Gastrocnemius medialis (tissue), 4 donors: Measurements from ENCODE around the gene LRRC3. TPM values are rescaled to one million over a fixed set of nuclear protein-coding genes. Genes with fewer than 3 reads are reported as not detected.

ENCODE experiments used
- ATAC-seq, 2 donors: fragments of 150-250 bp; one replicate each; pipeline ENCODE4 v1.9.1; 2016
- DNase-seq, 2 donors: peaks; one replicate each; pipeline ENCODE4 v3.0.0-alpha.2; 2019
- H3K27ac ChIP-seq, 4 donors: fragments of 200-600 bp; sonication (generic); 1 replicate in 1 of 4; 2 replicates in 3 of 4; pipeline ENCODE4 v1.5.1; 2016 to 2018; ENCODE audit warnings: mild to moderate bottlenecking in 2 of 4, moderate library complexity in 1 of 4
- H3K27me3 ChIP-seq, 3 donors: fragments of 200-600 bp; sonication (generic) in 2 of 3; 1 replicate in 1 of 3; 2 replicates in 2 of 3; pipeline versions ENCODE4 v1.5.1 to v1.6.0; 2016 to 2019; ENCODE audit warnings: mild to moderate bottlenecking in 1 of 3, moderate library complexity in 1 of 3
- H3K36me3 ChIP-seq, 2 donors: fragments of 200-600 bp; sonication (generic) in 1 of 2; one replicate each; pipeline ENCODE4 v1.5.1; 2017 to 2018
- H3K4me1 ChIP-seq, 2 donors: fragments of 200-600 bp; sonication (generic) in 1 of 2; one replicate each; pipeline ENCODE4 v1.5.1; 2016 to 2017; ENCODE audit warnings: mild to moderate bottlenecking in 2 of 2
- H3K4me3 ChIP-seq, 4 donors: fragments of 200-600 bp; sonication (generic) in 3 of 4; 1 replicate in 1 of 4; 2 replicates in 3 of 4; pipeline ENCODE4 v1.5.1; 2016 to 2019; ENCODE audit warnings: mild to moderate bottlenecking in 2 of 4
- H3K9me3 ChIP-seq, 3 donors: fragments of 200-600 bp; sonication (generic) in 2 of 3; 1 replicate in 1 of 3; 2 replicates in 2 of 3; pipeline ENCODE4 v1.5.1; 2016 to 2019
- POLR2A ChIP-seq, 2 donors: fragments of 450-650 bp; IDR thresholded peaks; one replicate each; pipeline ENCODE4 v1.6.1; 2017; ENCODE audit warnings: antibody characterized with exemption in 2 of 2, mild to moderate bottlenecking in 2 of 2, moderate library complexity in 2 of 2
- in situ Hi-C, 4 donors: fragments of 200-750 bp; cut with MboI; loops; one replicate each; pipeline versions ENCODE4 v1.15.0 to v1.8.0; 2017; ENCODE audit warnings: low sequenced_read_pairs in 4 of 4
- intact Hi-C: fragments of 100-400 bp; cut with DNase I; formaldehyde crosslinking; loops from one replicate; pipeline ENCODE4 v1.15.1; 2023; ENCODE audit warnings: low total_unique reads
- total RNA-seq, 4 donors: library from RNA; depleted of rRNA; stranded (reverse); fragments of >200 nt; gene quantifications; one replicate each; pipeline versions ENCODE4 v1.1.0 to v1.2.3, GENCODE V29; 2016
- TF ChIP-seq, protein P1 (sequence below), 5 experiments: fragments of 450-650 bp in 3 of 5; fragments of 200-600 bp in 2 of 5; sonication (generic) in 2 of 5; IDR thresholded peaks in 4 of 5; conservative IDR thresholded peaks in 1 of 5; 1 replicate in 4 of 5; 2 replicates in 1 of 5; pipeline ENCODE4 v1.5.1; 2016 to 2019; ENCODE audit warnings: antibody characterized with exemption in 5 of 5, mild to moderate bottlenecking in 3 of 5, moderate library complexity in 3 of 5

The LRRC3 gene
- total RNA-seq, 4 donors from 2014 or later = 0.36 to 0.70 (median 0.55) TPM

DNA sequence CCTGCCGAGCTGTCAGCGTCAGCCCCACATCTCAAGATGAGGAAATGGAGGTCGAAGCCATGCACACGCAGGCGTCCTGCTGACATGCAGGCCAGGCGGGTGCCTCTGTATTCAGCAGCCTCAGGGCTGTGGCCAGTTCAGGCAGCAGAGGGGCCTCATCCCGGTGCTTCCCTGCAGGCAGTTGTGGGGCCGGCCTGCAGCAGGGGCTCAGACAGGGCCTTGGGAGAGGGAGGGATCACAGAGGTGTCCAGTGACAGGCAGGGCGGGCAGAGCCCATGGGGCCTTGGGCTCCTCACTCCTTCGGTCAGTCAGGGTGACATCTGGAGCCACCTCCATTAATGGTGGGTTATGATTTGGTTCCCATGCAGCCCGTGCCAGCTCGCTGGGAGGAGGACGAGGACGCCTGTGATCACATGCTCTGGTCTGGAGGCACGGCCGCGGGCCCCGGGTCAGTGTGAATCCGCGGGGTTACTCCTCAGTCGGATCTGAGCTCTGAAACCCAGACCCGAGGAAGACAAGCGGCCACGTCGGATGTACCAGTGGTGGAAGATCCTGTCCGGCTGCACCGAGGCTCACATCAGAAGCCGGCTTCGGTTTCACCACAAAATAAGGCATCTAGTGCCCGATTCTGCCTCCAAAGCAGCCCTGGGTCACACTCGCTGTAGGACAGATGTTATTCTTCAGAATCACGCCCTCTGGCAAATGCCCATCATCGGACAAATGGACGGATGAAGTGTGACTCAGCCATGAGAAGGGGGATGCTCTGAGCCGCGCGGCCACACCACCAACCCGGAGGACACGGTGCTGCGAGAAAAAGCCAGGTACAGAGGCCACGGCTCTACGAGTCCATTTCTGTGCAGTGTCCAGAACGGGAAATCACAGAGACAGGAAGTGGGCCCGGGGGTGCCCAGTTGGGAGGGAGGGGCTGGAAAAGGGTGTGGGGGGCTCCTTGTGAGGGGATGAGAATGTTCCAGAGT, 51.3 kb downstream of the LRRC3 start:
- peaks cover 22 to 37% (median 33%) of the 10 kb centered on the region in 3 donors for H3K27me3 ChIP-seq
- H3K4me3 ChIP-seq = no peak overlapping the region
- H3K9me3 ChIP-seq = no peaks in the 10 kb centered on the region
- ATAC-seq = no peak
- no peaks in the 10 kb centered on the region for H3K4me1 ChIP-seq
- intact Hi-C loops (loop anchor here (10.0 kb wide), 1 partner anchor 428 kb away; no protein-coding TSS in a partner anchor), in situ Hi-C loops (loop anchor here in 1 of 4 donors (25.0 kb wide), 1 partner anchor 281 kb away; no protein-coding TSS in a partner anchor)
- no peak for DNase-seq
- H3K36me3 ChIP-seq = no peaks in the 10 kb centered on the region
- H3K27ac ChIP-seq = no peak overlapping the region
- TF ChIP-seq POLR2A (IDR thresholded peaks at IDR 0.05) = no peak
- TF ChIP-seq, protein P1, sequence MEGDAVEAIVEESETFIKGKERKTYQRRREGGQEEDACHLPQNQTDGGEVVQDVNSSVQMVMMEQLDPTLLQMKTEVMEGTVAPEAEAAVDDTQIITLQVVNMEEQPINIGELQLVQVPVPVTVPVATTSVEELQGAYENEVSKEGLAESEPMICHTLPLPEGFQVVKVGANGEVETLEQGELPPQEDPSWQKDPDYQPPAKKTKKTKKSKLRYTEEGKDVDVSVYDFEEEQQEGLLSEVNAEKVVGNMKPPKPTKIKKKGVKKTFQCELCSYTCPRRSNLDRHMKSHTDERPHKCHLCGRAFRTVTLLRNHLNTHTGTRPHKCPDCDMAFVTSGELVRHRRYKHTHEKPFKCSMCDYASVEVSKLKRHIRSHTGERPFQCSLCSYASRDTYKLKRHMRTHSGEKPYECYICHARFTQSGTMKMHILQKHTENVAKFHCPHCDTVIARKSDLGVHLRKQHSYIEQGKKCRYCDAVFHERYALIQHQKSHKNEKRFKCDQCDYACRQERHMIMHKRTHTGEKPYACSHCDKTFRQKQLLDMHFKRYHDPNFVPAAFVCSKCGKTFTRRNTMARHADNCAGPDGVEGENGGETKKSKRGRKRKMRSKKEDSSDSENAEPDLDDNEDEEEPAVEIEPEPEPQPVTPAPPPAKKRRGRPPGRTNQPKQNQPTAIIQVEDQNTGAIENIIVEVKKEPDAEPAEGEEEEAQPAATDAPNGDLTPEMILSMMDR (IDR thresholded peaks at IDR 0.05 in 4 of 5, conservative IDR thresholded peaks at IDR 0.05 in 1 of 5) = no peak

GRCh38 chr21:44507673-44508425, 52.5 kb downstream of the LRRC3 start:
- Histone ChIP-seq H3K4me1 (no peaks in the 10 kb centered on the region), H3K27me3 (peaks cover 22 to 37% (median 33%) of the 10 kb centered on the region in 3 donors), H3K27ac (no peak overlapping the region), H3K36me3 (no peaks in the 10 kb centered on the region), H3K9me3 (no peaks in the 10 kb centered on the region), H3K4me3 (no peak overlapping the region)
- intact Hi-C loops (loop anchor here (10.0 kb wide), 1 partner anchor 427 kb away; no protein-coding TSS in a partner anchor), in situ Hi-C loops (loop anchor here in 1 of 4 donors (25.0 kb wide), 1 partner anchor 279 kb away; no protein-coding TSS in a partner anchor)
- ATAC-seq (no peak), DNase-seq (no peak)
- TF ChIP-seq, protein P1 (IDR thresholded peaks at IDR 0.05 in 4 of 5, conservative IDR thresholded peaks at IDR 0.05 in 1 of 5) = no peak
- TF ChIP-seq POLR2A (IDR thresholded peaks at IDR 0.05) = no peak

GRCh38 chr21:44508426-44508710, 53.1 kb downstream of the LRRC3 start:
- intact Hi-C loops = loop anchor here (10.0 kb wide), 1 partner anchor 426 kb away; no protein-coding TSS in a partner anchor
- Histone ChIP-seq H3K4me1 (no peaks in the 10 kb centered on the region), H3K36me3 (no peaks in the 10 kb centered on the region), H3K27me3 (peaks cover 22 to 37% (median 33%) of the 10 kb centered on the region in 3 donors), H3K4me3 (no peak overlapping the region), H3K27ac (no peak overlapping the region), H3K9me3 (no peaks in the 10 kb centered on the region)
- TF ChIP-seq, protein P1 (IDR thresholded peaks at IDR 0.05 in 4 of 5, conservative IDR thresholded peaks at IDR 0.05 in 1 of 5) = no peak
- TF ChIP-seq POLR2A (IDR thresholded peaks at IDR 0.05) = no peak
- DNase-seq (no peak), ATAC-seq (no peak)
- in situ Hi-C loops = loop anchor here in 1 of 4 donors (25.0 kb wide), 1 partner anchor 279 kb away; no protein-coding TSS in a partner anchor

DNA sequence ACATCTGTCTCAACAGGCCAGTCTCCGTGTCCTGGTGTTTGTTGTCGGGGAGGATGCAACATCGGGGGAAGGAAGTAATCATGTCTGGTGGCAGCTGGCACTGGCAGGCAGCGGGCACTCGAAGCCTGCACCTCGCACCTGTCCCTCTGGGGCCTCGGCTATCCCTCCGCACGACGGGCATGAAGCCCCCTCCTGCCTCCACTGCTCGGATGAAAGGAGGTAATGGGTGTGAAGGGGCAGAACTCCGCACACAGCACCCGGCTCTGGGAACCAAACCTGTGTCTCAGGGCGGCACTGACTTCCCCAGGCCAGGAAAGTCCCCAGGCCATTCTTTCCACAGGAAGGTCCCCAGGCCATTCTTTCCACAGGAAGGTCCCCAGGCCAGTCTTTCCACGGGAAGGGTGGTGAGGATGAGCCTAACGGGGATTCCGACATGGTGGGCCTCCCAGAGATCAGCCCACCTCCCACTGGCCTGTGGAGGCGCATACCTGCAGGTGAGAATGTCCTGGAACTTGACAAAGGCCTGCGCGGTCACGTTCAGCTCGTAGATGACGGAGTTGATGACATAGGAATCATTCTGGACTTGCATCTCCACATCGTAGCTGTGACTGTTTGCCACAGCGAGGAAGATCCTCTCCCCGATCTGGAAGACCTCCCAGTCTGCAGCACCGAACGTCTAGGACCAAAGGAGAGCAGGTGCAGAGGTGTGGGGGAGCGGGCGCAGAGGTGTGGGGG, 53.6 kb downstream of the LRRC3 start:
- Histone ChIP-seq H3K27ac (no peak overlapping the region), H3K27me3 (peaks cover 22 to 37% (median 33%) of the 10 kb centered on the region in 3 donors), H3K4me1 (no peaks in the 10 kb centered on the region), H3K9me3 (no peaks in the 10 kb centered on the region), H3K36me3 (no peaks in the 10 kb centered on the region), H3K4me3 (no peak overlapping the region)
- no peak for ATAC-seq
- TF ChIP-seq POLR2A (IDR thresholded peaks at IDR 0.05) = no peak
- TF ChIP-seq, protein P1 (IDR thresholded peaks at IDR 0.05 in 4 of 5, conservative IDR thresholded peaks at IDR 0.05 in 1 of 5) = no peak
- no peak for DNase-seq
- in situ Hi-C loops (loop anchor here in 1 of 4 donors (25.0 kb wide), 1 partner anchor 278 kb away; no protein-coding TSS in a partner anchor), intact Hi-C loops (loop anchor here (10.0 kb wide), 1 partner anchor 426 kb away; no protein-coding TSS in a partner anchor)
